PFSK-1 (cell line): ENCODE measurements around the gene ATN1. TPM values are rescaled to one million over a fixed set of nuclear protein-coding genes. Genes with fewer than 3 reads are reported as not detected.

Experiments used
- FOXP2 ChIP-seq: optimal IDR thresholded peaks from 2 replicates; pipeline ENCODE3; 2011; ENCODE audit warnings: borderline replicate concordance, control low read depth, inconsistent platforms; ENCODE audit not compliant: insufficient read depth; ENCODE audit errors: extremely low read length, extremely low read depth
- POLR2AphosphoS5 ChIP-seq: IDR thresholded peaks from 2 replicates; pipeline ENCODE4 v1.6.1; 2012; ENCODE audit warnings: low read depth, mild to moderate bottlenecking, control low read depth, low read length, moderate library complexity
- SIN3A ChIP-seq: IDR thresholded peaks from 2 replicates; pipeline ENCODE4 v1.6.1; 2012; ENCODE audit warnings: mild to moderate bottlenecking, low read length, moderate library complexity, borderline replicate concordance; ENCODE audit not compliant: insufficient read depth
- TAF1 ChIP-seq: IDR thresholded peaks from 2 replicates; pipeline ENCODE4 v1.6.1; 2012; ENCODE audit warnings: low read length, control low read depth, borderline replicate concordance; ENCODE audit not compliant: insufficient read depth
- polyA plus RNA-seq: library from polyadenylated mRNA; unstranded; fragments of >200 nt; gene quantifications from one replicate; pipeline ENCODE4 v1.2.1, GENCODE V29; 2012; ENCODE audit warnings: low read depth, missing spikeins; ENCODE audit not compliant: insufficient read length
- TF ChIP-seq, protein P1 (sequence below), 2 experiments: IDR thresholded peaks; 2 replicates each; pipeline versions ENCODE4 v1.6.1 to v1.8.0; 2011 to 2012; ENCODE audit warnings: low read depth in 2 of 2, low read length in 2 of 2, control low read depth in 1 of 2, inconsistent platforms in 1 of 2, mild to moderate bottlenecking in 1 of 2, moderate library complexity in 1 of 2; ENCODE audit not compliant: insufficient read depth in 1 of 2

The ATN1 gene, protein sequence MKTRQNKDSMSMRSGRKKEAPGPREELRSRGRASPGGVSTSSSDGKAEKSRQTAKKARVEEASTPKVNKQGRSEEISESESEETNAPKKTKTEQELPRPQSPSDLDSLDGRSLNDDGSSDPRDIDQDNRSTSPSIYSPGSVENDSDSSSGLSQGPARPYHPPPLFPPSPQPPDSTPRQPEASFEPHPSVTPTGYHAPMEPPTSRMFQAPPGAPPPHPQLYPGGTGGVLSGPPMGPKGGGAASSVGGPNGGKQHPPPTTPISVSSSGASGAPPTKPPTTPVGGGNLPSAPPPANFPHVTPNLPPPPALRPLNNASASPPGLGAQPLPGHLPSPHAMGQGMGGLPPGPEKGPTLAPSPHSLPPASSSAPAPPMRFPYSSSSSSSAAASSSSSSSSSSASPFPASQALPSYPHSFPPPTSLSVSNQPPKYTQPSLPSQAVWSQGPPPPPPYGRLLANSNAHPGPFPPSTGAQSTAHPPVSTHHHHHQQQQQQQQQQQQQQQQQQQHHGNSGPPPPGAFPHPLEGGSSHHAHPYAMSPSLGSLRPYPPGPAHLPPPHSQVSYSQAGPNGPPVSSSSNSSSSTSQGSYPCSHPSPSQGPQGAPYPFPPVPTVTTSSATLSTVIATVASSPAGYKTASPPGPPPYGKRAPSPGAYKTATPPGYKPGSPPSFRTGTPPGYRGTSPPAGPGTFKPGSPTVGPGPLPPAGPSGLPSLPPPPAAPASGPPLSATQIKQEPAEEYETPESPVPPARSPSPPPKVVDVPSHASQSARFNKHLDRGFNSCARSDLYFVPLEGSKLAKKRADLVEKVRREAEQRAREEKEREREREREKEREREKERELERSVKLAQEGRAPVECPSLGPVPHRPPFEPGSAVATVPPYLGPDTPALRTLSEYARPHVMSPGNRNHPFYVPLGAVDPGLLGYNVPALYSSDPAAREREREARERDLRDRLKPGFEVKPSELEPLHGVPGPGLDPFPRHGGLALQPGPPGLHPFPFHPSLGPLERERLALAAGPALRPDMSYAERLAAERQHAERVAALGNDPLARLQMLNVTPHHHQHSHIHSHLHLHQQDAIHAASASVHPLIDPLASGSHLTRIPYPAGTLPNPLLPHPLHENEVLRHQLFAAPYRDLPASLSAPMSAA (N-terminal part only)
- 115 TPM for polyA plus RNA-seq

DNA sequence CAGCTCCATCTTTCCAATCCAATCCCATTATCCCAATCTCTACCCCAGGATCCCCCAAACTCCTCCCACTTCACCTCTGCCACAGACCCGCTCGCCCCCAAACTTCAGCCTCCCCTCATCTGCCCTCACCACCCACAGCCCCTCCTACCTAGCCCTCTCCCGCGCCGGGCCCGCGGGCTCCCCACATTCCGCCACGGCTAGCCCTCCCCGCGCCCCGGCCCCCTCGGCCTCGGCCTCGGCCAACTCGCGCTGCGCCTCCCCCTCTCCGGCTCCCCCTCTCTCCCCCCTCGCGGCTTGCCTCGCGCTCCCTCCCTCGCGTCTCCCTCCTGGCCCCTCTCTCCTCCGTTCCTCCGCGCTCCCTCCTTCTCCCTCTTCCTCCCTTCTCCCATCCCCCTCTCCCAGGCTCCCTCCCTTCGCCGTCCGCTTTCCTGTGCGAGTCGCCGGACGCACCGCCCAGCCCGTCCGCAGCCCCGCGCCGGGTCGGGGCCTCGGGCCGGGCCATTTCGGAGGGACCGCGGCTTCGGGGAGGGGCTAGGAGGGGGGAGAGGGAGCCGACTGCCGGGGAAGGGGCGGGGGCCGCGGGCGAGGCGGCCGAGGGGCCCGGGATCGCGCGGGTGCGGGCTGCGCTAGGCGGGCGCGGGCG lies at the start of gene ATN1:
Gene ATN1 (plus strand): TSS at position 581 of the 643 bp plus-strand sequence. CDS start 6,043 bp downstream, outside the sequence.
- TF ChIP-seq, protein P1, sequence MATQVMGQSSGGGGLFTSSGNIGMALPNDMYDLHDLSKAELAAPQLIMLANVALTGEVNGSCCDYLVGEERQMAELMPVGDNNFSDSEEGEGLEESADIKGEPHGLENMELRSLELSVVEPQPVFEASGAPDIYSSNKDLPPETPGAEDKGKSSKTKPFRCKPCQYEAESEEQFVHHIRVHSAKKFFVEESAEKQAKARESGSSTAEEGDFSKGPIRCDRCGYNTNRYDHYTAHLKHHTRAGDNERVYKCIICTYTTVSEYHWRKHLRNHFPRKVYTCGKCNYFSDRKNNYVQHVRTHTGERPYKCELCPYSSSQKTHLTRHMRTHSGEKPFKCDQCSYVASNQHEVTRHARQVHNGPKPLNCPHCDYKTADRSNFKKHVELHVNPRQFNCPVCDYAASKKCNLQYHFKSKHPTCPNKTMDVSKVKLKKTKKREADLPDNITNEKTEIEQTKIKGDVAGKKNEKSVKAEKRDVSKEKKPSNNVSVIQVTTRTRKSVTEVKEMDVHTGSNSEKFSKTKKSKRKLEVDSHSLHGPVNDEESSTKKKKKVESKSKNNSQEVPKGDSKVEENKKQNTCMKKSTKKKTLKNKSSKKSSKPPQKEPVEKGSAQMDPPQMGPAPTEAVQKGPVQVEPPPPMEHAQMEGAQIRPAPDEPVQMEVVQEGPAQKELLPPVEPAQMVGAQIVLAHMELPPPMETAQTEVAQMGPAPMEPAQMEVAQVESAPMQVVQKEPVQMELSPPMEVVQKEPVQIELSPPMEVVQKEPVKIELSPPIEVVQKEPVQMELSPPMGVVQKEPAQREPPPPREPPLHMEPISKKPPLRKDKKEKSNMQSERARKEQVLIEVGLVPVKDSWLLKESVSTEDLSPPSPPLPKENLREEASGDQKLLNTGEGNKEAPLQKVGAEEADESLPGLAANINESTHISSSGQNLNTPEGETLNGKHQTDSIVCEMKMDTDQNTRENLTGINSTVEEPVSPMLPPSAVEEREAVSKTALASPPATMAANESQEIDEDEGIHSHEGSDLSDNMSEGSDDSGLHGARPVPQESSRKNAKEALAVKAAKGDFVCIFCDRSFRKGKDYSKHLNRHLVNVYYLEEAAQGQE (IDR thresholded peaks at IDR 0.05; ENCODE audit: insufficient read depth in 1 of 2, low read depth in 2 of 2, low read length in 2 of 2), result 0 out of 4 replicates have a peak, but pooled peaks of 1 of the 2 experiments have one; percentile 25
- TF ChIP-seq TAF1 (0 out of 2 replicates have a peak, but pooled peaks have one; percentile 57), SIN3A (no peak), FOXP2 (peak; percentile 78), POLR2AphosphoS5 (peak; percentile 81)

GRCh38 chr12:6883252-6883651 lies 44.5 kb upstream of the ATN1 start:
- TF ChIP-seq FOXP2, result no peak
- TF ChIP-seq POLR2AphosphoS5, result no peak
- TF ChIP-seq SIN3A, result no peak
- TF ChIP-seq TAF1, result no peak
- TF ChIP-seq, protein P1 (IDR thresholded peaks at IDR 0.05; ENCODE audit: insufficient read depth in 1 of 2, low read depth in 2 of 2, low read length in 2 of 2), result no peak

DNA sequence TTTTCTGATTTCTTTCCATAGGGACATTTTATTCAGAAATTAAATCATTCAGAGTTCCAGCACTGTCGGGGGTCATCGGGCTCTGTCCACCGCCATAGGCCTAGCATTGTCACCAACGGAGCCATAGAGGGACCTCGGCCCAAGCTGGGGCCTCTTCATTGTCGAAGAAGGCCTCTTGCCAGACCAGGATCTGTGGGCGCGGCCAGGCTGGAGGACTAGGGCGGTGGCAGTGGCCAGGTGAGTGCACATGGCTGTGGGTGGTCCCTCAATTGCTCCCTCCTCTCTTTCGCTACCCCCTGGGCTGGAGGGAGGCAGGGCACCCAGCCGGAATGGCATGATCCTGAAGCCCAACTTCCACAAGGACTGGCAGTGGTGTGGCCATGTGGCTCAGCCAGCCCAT lies 44.1 kb upstream of the ATN1 start:
- TF ChIP-seq, protein P1 (IDR thresholded peaks at IDR 0.05; ENCODE audit: insufficient read depth in 1 of 2, low read depth in 2 of 2, low read length in 2 of 2), result no peak
- TF ChIP-seq TAF1 (no peak), FOXP2 (no peak), POLR2AphosphoS5 (no peak), SIN3A (no peak)

- TF ChIP-seq POLR2AphosphoS5 (no peak), SIN3A (no peak), TAF1 (no peak), FOXP2 (no peak)
- TF ChIP-seq, protein P1 (IDR thresholded peaks at IDR 0.05; ENCODE audit: insufficient read depth in 1 of 2, low read depth in 2 of 2, low read length in 2 of 2), result no peak
Observed at GRCh38 chr12:6884539-6884938, 43.2 kb upstream of the ATN1 start.
